ENCODE measurements around the gene HOXD10.

The HOXD10 gene

DNA sequence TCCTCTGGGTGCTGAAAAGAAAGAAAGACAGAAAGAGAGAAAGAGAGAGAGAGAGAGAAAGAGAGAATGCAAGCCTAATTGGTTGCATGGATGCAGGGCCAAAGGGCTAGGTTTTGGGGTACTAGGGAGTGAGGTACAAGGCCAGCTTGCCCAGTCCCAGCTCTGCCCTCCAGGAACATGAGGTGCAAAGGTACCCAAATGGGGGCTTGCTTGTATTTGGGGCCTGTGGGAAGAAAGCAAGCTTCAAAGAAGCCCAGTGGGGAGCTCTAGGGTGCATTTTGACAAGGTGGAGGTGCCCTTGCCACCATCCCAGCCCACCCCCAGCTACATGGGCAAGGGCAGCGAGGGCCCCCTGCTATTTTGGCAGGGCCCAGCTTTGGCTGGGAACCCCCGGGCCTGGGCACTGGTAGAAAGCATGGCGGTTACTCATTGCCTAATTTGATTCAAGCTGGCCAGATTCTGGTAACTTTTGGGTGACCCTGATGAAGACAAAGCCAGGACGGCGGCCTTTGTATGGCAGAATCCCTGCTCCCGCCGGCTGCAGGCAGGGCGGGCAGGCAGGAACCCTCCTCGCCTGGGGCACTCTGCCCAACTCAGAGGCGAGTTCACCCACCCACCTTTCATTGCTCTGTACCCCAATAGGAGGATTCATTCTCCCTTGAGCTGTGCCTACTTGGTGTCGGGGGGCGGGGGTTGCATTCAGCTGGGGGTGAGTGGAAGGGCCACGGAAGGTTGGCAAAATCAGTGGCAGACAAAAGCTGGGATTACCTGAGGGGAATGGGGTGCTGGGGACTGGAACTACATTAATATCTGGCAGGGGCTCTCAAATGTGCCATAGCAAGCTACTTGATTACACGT is 34.2 kb downstream of the HOXD10 start:
- no peak for DNase-seq (ENCODE audit: low read depth, low spot score)

DNA sequence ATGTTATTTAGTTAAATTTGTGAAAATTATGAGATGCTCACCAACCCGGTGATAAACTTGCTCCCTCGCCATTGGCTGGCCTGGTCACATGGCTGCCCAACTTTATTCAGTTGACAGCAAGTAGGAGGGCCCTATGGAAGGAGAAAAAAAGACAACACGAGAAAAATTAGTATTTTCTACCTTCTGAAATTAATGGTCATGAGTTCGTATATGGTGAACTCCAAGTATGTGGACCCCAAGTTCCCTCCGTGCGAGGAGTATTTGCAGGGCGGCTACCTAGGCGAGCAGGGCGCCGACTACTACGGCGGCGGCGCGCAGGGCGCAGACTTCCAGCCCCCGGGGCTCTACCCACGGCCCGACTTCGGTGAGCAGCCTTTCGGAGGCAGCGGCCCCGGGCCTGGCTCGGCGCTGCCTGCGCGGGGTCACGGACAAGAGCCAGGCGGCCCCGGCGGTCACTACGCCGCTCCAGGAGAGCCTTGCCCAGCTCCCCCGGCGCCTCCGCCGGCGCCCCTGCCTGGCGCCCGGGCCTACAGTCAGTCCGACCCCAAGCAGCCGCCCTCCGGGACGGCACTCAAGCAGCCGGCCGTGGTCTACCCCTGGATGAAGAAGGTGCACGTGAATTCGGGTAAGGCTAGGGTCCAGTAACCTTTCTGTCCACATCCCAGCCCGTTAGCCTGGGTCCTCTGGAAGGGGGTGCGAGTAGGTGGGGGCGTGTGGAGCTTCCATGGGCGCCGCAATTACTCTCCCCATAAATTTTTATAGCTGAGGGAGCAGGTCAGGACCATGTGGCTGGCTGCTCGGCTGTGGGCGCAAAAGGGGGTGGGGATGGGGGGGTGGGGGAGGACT is 35.1 kb downstream of the HOXD10 start, which contains the start of gene HOXD4:
Gene HOXD4 (plus strand): TSS at position 109 of the 846 bp plus-strand sequence. CDS start 84 bp downstream, at position 193.
- no peak for DNase-seq (ENCODE audit: low read depth, low spot score)

DNA sequence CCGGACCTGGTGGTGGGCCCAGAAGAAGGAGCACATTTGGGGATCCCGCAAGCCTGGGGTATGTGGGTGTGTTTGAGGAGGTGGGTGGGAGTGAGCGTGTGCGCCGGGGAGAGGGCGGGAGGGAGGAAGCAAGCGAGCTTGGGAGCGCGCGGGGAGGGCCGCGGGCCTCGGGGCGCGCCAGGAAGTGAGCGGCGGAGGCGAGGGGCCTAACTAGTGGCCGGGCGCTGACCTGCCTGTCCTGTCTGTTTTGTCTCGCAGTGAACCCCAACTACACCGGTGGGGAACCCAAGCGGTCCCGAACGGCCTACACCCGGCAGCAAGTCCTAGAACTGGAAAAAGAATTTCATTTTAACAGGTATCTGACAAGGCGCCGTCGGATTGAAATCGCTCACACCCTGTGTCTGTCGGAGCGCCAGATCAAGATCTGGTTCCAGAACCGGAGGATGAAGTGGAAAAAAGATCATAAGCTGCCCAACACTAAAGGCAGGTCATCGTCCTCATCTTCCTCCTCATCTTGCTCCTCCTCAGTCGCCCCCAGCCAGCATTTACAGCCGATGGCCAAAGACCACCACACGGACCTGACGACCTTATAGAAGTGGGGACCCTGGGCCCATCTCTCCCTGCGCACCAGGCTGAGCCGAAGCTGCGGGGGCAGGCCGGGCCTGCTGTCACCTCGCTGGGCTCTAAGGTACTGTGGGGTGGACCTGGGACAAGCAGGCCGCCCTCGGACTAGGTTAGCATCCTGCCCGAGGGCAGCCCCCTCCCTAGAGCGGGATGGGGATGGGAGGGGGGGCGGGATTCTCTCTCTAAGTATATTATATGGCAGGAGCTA is 36.0 kb downstream of the HOXD10 start:
- no peak for DNase-seq (ENCODE audit: low read depth, low spot score)

DNA sequence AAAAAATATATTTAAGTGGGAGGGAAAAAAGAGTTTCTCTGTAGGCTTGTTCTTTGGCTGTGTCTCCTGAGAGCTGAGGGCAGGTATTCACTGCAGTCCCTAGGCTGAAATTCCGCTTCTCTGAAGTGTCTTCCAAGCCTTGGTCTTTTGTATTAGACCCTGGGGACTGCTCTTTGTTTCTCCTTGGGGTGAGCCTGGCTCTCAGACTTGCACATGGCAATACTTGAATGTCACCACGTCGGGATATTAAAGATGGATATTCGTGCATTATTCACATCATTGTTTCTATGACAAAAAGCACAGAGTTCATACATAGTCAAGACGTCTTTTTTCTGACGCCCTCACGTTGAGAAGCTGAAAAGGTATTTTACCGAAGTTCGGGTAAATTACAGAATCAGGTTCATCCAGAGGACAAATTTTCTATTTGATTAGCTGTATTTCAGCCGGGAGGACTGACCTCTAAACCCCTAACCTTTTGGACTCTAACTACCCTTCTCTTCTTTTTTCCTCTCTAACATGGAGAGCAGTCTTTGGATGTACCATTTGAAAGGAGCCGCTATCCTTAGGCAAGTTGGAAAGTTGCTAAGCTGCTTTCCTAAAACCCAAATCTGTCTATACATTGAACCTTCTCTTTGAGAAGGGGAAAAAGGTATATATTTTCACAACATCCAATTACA is 38.1 kb downstream of the HOXD10 start:
- no peak for DNase-seq (ENCODE audit: low read depth, low spot score)

DNA sequence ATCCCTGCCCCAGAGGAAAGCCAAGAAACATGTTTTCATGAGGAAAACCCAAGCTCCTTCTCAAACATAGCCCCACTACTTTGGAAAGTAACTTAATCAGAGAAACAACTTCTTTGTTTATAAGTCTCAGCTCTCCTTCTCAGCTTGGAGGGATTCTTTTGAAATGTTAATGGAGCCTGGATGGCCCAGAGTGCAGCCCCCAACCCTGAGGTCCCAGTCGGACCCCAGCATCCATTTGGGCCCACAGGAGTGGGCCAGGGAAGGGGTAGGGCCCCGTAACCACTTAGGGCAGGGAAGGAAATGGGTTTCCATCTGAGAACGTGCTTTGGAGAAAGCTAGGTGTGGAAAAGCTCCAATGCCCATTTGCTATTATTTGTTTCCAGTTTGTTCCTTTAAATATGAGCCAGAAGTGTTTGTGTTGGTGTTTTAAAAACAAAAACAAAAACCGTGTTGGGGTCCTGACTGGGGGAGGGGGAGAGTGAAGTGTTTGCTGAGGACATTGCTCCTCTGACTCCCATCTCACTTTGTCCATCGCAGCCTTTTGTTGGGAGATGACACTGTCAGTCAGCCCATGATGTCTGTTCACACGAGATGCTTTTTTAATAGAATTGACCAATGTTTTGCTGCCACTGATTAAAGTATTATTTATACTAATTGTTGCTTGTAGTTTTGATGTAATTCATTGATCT is 38.9 kb downstream of the HOXD10 start:
- no peak for DNase-seq (ENCODE audit: low read depth, low spot score)

DNA sequence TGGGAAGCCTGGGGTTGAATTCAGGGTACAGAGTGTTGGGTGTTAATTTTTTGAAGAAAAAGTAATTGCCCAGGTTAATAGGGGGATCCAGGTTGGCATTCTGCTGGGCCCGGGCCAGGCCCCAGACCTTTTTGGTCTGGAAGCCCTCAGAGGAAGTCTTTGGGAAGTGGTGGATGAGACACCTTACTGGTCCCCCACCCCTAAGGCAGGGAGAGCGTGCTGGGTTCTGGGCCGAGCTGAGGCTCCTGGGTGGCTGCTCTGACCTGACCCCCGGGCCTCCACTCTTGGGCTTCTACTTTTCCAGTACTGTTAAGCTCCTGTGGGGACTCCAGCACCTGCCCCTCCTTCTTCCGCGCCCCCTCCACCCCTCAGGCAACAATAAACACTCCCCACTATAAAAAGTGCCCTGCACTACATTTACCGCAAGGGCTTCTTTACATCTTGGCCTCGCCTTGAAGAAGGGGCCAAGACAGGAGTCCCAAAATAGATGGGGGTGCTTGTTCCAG is 39.8 kb downstream of the HOXD10 start:
- no peak for DNase-seq (ENCODE audit: low read depth, low spot score)

DNA sequence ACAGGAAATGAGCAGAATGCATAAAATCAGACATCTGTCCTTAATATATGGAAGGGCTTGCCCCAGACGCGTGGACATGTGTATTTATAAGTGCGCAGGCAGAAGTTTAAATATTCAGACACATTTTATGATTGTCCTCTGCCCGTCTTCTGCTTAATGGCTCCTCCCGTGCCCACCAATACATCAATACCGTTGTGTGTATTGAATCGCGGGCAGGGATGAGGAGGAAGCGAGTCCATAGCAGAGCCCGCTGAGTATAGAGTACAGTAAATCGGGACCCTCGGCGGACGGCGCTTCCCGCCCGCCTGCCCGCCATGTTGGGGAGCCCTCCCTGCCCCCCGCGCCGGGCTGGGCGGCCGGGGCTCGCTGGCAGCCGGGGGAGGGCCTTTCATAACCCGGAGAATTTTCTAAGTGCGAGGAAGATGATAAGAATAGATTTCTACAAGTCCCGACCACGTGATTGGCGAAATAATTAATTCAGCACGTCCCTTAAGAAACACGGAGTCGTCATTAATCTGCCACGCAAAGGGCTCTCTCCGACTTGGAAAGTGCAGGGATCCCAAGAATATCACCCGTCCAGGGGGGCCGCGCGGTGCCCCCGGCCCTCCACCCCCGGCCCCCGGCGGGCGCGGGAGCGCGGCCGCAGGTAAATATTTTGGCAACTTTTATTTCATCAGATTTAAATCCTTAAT is 40.4 kb downstream of the HOXD10 start, which contains the start of gene HOXD3:
Gene HOXD3 (plus strand): TSS at position 501 of the 692 bp plus-strand sequence. CDS start 11,808 bp downstream, outside the sequence.
- no peak for DNase-seq (ENCODE audit: low read depth, low spot score)

DNA sequence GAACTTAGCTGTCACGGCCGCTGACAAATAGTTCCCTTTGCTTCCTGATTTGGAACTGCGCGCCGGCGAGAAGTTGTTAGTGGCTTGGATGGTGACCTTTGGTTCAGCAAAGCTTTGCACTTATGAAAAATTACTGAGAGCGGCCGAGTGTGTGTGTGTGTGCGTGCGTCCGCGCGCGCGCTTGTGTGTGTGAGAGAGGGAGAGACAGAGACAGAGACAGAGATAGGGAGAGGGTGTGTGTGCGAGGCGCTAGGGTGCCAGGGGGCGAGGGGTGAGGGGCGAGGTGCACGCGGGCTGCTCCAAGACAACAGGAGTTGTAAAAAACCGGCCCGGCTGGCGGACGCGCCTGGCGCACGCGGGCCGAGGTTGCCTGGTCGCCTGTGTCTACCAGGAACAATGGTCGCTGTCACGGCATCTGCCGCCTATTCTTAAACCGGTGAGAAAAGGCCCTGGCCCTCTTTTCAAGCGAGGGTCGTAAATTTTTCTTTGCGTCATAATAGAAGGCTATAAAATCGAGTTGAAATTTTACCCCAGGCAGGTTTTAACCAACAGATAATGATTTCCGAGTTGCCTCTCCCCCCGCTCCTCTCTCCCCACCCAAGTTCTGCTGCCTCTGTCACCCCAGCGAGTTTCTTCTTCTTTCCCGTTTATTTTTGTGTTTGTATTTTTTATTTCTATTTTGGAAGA is 41.1 kb downstream of the HOXD10 start:
- DNase-seq (ENCODE audit: low read depth, low spot score): no peak

DNA sequence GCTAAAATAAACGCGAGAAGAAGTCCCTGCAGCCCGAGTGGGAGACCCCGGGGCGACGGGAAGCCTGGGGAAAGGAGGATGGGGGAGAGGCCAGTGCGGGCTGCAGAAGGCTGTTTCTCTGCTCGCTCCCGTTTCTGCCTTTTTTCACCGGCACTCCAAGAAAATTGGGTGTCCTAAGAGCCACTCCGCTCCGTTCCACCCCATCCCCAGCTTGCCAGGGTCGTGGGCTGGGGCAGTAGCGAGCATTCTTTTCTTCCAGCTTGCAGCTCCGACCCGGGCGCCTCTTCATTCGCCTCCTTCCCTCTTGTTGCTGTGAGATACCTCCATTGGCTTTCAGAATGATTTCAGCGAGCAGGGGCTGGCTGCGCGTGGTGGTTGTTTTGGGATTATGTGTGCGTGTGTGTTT is 41.6 kb downstream of the HOXD10 start:
- no peak for DNase-seq (ENCODE audit: low read depth, low spot score)

DNA sequence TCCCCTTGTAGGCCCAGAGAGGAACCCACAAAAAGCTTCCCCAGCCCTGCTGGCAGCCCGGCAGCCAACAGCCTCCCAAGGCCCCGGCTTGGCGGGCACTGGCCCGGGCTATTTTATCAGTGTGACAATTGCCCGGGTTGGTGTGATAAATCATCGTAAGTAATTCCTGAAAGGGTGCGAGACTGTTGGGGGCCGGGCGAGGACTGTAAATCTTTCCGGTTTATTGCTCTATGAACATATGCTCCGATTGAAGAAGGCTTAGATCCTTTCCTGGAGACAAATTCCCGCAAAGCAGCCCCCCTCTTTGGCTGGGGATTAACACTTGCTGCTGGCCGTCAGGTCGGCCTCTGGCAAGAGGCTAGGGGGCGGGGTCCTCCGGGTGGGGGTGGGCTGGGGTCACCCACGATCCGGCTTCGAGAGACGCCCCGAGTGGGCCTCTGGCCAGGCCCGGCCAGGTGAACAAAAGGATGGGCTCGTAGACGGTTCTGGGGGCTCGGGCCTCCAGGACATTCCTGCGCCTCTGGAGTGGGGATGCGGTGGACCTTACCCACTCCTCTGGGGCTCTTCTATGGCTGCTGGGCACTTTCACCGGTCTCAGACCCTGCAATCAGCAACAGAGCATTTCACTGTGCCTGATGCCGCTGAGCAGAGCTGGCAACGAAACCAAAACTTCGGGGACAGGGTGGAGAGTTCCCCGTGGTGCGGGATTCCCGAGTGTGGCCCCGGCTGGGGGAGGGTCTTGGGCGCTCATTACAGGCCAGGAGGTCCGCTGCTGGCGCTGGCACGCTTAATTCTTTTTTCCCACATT is 42.5 kb downstream of the HOXD10 start:
- no peak for DNase-seq (ENCODE audit: low read depth, low spot score)

DNA sequence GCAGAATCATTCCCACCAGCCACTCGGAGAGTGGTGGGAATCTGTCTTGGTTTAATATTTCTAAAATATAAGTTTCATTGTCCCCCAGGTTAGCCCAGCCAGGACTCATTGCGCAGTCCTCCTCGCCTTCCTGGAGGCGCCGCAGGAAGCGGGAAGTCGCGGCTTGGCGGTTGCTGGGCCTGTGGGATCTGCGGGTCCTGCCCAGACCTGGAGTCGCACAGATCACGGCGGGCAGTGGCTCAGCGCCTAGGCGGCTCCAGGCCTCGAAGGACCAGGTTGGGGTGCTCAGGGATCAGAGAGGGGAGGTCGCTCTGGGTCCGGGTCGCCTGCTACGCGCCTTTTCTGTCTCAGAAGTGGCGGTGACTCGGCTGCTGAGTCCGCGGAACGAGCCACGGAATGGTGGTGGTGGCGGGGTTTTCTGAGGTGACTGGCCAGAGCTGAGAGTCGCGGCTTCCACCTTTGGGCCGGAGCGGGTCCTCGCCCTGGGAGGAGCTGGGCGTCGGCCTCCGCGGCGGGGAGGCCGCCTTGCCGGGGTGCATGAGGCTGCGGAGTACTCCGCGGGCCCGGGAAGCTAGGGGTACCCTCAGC is 43.2 kb downstream of the HOXD10 start:
- DNase-seq (ENCODE audit: low read depth, low spot score): no peak

DNA sequence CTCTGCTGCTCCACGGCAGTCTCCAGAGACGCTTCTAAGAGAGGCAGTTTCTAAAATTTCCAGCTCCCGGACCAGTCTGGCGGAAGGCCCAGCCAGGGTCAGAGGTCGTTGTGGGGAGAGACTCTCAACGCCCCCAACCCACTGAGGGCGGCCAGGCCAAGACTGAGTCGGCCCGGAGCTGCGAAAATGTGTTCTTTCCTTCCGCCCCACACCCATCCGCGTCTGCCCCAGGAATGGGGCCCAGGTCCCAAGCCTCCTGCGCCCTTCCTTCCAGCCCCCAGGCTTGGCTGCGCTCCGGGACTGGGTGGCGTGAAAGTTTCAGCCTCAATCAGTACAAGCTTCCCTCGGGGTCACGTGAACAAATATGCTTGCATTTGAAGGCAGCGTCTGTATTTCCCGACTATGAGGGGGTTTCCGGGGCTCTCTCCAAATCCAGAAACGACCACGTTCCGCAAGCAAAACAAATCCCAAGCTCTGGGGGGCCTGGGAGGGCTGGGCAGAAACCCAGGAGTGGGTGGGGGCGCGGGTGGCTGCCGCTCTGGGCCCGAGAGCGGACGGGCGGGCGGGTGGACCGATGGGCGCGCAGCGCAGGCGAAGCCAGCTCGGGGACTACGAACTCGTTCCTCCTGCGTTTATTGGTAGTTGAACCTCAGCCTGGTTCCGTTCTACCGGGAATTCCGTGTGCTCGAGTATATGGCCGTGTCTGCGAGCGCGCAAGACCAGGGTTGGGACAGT is 43.8 kb downstream of the HOXD10 start:
- no peak for DNase-seq (ENCODE audit: low read depth, low spot score)

DNA sequence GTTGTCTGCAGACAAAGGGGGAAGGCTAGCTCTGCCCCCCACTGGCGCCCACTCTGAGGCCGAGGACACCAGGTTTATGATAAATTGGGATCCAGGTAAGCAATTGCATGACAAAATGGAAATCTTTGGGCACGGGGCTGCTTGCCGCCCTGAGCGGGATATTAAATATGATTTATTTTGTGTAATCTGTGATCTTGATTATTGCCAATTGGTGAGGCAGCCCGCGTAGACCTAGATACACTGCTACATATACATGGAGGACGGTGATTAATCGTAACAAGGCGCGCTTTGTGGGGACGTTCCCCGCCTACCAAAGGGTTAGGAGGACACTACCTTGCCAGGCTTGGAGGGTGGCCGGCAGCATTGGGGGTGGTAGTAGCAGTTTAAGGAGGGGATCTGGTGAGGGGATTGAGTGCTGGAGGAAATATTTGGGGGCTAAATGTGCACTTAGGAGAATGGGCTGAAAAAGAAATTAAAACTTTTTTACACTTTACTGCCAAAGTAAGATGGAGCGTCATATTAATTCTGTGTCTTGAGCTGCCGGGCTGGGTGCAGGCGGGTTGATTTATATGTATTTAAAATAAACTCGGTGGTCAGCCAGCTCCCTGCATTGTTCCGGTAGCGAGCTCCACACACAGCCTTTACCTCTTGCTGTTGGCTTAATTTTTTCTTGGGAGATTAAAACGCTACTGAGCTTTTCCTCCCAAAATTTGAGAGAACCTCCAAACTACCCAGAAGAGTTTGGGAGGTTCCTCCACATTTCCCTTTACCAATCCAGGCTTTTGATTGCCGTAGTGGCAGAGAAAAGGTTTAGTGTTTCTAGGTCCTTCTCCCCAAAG is 44.6 kb downstream of the HOXD10 start:
- DNase-seq (ENCODE audit: low read depth, low spot score): no peak

DNA sequence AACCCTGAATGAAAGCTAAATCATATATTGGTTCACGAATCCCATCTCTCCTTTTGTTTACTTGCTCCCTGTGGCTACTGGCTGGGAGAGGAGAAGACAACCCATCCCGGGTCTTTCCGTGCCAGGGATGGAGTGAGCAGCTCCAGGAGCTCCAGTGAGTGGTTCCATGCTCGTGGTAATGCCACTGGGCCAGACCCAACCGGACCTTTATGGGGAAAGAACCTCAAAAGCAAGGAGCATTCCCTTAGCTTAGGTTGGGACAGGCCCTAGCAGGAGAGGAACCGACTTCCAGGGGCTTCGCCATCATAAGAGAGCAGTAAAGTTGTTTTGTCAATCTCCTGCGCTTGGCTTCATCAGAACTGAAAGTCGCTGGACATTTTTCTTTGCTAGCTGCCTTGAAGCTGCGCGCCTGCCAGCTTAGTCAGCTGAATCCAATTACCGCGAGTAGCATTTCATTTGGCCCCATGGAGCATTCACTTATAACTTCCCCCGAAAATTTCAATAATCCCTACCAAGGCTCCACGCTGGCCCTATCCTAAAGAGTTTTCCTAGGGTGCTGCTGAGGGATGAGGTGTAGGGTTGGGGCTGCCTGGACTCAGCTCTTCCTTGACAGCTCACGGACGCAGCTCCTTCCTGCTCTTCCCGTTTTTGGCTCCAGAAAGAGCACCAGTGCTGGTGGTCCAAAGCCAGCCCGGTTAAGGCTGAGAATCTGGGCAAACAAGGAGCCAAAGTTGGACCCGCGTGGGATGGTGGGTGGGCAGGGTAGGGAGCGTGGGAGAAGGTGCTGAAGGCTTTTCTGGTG is 45.4 kb downstream of the HOXD10 start:
- no peak for DNase-seq (ENCODE audit: low read depth, low spot score)

DNA sequence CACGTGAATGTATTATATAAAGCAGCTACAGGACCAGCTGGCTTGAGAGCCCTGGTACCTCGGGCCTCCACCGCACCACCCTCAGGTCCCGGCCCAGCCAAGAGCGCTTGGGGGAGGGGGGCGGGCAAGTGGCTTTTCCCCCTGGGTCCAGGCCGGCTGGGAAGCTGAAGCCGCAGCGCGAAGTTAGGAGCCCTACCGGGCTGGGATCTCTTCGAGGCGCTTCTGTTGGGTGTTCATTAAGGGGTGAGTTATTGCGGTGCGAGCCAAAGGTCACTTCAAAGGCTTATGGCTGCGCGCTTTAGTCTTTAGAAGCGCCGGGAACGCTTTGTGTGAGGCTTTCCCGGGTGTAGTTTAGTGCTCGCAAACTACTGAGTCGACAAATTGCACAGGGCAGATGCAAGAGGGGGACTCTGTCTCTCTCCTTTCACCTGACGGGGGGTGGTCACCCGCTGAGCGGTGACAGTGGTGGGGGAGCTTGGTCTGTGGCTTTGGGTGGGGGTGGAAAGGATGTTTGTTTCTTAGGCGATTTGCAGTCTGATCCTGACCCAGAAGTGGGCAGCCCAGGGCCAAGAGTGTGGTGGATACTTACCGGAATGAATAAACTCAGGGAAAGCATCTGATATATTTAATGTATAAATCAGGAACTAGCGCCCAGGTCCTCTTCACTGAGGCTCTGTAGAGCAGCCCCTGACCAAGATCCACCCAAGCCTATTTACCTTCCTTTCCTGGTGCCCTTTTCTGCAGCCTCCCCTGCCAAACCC is 46.5 kb downstream of the HOXD10 start:
- DNase-seq (ENCODE audit: low read depth, low spot score): no peak

Measured in smooth muscle cell of the brain vasculature (primary cell).